Hematopoietic multipotent progenitor cell treated with erythropoietin and hydrocortisone succinate and interleukin-3 and kit ligand, for 8 days (in vitro differentiated cells): Measurements from ENCODE around the gene DNAJC25.
"Not testable (repeated sequence)": the region's sequence is repeated elsewhere in the genome, so short reads cannot be mapped to it uniquely, and the experiment has no call there.

Experiments
- DNase-seq: peaks from one replicate; pipeline ENCODE4 v3.0.0-alpha.2; 2015

Gene DNAJC25

DNA sequence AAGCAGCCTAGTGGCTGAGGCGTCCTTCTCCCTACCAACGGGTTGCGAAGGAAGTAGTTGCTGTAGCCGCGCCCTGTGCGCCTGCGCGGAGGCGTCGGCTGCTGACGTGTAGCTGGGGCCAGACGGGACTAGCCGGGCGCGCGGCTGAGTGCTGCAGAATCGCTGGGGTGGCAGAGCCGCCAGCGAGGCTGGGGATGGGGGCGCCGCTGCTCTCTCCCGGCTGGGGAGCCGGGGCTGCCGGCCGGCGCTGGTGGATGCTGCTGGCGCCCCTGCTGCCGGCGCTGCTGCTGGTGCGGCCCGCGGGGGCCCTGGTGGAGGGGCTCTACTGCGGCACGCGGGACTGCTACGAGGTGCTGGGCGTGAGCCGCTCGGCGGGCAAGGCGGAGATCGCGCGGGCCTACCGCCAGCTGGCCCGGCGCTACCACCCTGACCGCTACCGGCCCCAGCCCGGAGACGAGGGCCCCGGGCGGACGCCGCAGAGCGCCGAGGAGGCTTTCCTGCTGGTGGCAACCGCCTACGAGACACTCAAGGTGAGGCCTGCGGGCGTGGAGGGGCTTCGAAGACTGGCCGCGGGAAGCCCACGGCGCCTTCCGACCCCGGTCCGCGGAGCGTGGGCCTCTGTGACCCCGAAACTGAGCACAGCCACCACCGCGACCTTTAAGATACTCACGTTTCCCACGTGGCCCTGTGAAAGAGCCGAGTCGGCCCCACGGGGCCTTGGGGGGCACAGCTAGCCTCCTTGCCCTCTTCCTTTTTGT lies at the start of gene DNAJC25:
Gene DNAJC25 (plus strand): TSS at position 121 of the 758 bp plus-strand sequence. CDS start 74 bp downstream, at position 195.
- DNase-seq: peak; percentile 98

DNA sequence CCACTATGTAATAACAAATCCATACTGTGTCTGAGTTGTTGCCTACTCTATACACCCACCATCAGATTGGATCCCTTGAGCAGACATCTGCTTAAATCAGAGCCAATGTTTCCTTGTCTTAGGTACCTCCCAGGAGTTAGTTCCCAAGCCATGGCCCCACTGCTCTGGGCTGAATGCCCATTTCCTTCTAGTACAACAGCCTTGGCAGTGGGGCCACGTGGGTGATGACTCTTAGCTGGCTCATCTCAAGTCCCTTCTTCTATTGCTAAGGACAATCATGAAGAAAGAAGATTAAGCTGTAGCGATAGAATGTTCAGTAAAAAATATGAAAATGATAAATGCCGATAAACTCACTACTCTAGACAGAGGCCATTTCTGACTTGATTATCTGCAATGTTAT lies 48.2 kb upstream of the DNAJC25 start:
- DNase-seq: no peak

DNA sequence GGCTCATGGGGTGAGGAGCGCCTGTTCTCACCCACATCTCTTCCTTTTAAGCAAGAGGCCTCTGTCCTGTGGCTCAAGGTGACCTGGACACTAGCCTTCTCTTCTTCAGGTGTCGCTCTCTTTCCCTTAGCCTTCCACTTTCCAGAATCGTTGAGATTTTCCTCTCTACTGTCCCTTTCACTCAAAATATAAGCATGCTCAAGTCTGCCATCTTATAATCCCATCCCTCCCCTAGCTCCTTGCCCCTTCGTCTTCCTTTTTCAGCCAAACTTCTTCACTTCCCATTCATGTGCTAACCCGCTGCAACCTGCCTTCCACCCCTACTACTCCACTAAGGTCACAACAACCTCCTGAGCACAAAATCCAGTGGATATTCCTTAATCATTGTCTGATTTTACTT lies 44.8 kb upstream of the DNAJC25 start:
- DNase-seq: no peak

DNA sequence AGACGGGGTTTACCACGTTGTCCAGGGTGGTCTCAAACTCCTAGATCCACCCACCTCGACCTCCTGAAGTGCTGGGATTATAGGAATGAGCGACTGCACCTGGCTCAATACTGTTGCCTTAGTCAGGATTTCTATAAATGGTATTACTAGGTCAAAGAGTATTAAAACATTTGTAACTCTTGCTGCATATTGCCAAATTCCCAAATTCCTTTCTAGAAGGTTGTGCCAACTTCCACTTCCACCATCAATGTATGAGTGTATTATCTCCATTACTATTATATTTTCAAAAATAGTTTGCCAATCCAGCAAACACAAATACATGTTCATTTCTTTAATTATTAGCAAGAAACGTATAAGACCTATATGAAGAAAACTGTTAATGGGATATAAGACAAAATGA lies 42.3 kb upstream of the DNAJC25 start:
- no peak for DNase-seq

DNA sequence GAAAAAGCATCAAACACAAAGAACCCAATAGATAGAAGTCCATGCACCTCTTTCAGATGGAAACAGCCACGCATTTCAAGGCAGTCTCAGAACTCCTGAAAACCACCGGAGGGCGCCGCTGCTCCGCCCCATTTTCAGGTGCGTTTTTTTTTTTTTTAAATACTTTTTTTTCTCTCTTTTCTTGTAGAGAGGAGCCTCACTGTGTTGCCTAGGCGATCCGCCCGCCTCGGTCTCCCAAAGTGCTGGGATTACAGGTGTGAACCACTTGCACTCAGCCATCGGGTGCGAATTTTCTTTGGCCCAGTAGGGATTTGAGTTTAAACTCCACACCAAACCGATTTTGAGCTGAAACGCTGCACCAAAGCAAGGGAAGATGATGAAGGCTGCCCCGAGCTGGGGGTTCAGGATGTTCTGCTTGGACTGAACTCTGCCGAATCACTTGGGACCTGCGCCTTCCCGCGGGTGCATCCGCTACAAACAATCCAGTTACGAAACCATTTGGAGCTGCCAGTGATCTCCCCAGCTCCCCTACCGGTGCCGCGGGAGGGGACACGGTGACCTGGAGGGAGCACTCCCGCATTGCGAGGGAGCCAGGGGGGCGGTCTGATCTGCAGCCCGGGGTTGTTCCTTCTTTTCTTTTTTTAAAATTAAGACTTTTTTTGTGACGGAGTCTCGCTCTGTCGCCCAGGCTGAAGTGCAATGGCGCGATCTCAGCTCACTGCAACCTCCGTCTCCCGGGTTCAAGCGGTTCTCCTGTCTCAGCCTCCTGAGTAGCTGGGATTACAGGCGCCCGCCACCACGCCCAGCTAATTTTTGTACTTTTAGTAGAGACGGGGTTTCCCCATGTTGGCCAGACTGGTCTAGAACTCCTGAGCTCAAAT lies 33.0 kb upstream of the DNAJC25 start:
- peak; percentile 72 for DNase-seq

DNA sequence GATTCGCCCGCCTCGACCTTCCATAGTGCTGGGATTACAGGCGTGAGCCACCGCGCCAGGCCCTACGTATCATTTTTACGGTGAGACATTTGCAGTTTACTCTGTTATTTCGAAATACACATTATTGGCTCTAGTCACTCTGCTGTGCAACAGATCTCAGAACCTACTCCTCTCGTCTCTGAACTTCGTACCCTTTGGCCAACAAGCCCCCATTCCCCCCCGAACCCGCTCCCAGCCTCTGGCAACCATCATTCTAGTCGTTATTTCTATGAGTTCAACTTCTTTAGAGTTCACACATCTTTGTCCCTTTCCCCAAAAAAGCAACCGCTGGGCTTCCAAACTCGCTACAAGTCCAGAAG lies 32.4 kb upstream of the DNAJC25 start:
- peak; percentile 6 for DNase-seq

DNA sequence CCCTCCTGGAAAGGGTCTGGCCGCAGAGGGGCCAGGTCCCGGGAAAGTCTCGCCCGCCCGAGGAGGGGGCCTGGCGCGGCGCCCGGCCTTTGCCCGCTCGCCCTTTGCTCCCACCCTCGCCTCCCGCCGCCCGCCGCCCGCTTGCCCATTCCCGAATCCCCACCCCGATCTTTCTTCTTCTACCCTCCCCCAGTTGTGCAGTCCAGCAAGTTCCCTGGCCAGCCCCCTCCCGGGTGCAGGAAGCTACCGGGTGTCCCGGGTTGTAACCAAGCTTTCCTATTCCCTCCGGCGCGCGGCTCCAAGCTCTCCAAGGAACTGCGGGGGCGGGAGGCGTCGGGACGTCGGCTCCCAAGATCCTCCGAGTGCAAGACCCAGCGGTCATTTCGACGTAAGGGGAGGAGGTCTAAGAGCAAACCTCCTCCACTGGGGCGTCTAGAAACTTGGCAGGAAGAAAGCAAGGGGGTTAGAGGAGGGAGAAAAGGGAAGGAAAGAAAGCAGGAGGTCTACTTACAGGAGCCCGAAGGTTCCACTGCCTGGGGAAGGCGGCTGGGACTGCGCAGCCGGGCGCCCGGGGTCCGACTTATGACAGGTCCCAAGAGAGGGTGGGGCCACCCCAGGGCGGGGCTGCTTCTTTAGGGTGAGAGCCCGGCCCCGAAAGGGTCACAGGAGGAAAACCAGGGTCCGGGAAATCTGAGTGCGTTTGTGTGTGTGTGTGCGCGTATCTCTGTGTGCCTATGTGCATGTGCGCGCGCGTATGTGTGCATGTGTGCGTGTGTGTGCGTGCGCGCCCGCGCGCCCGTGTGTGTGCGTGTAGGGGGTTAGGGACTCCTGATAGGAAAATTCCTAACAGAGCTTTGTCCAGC lies 31.8 kb upstream of the DNAJC25 start, which contains the start of gene PTGR1:
Gene PTGR1 (minus strand): TSS at position 556 of the 863 bp plus-strand sequence. CDS start 2,225 bp downstream, outside the sequence.
- peak; percentile 57 for DNase-seq

DNA sequence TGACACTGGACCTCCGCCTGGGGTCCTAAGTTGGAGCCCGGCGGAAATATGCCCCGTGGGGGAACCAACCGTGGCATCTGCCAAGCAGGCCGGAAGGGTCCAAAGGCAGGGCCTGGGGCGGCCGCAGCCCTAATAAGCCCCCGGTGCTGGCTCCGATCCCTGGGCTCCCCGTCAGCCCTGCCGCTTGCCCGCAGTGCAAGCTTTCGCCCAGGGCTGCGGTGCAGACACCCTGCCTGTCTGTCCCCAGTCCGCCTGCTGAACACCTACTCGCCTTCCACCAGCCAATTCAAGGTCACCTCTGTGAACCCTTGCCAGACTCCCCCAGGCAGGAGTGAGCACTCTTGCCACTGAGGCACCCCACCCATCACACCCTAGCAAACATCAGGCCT lies 31.2 kb upstream of the DNAJC25 start:
- DNase-seq: no peak

DNA sequence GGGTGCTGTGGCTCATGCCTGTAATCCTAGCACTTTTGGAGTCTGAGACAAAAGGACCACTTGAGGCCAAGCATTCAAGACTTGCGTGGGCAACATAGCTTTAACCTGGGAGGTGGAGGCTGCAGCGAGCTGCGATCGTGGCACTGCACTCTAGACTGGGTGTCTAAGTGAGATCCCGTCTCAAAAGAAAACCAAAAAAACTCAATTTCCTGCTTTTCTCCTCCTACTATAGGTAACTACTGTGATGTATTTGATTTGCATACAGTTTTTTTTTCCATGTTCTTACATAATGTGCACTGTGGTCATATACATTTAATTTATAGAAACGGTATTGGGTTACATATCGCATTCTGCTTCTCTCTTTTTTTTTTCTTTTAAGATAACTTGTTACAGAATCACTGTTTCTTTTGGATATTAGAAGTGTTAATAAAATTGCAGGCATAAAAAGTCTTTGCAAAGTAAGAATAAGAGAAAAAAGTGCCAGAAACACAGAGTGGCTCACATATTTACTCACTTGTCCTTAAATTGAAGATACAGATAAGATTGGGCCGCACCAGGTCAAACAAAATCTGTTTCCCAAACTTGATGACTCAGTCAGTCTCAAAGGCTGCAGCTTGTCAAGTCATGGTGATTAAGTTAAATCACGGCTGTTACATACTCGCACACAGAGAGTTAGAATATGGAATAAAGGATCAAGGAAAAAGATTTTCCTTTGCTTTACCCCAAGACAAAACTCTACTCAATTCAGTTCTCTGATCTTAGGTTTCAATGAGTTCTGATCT lies 29.7 kb upstream of the DNAJC25 start:
- no peak for DNase-seq

DNA sequence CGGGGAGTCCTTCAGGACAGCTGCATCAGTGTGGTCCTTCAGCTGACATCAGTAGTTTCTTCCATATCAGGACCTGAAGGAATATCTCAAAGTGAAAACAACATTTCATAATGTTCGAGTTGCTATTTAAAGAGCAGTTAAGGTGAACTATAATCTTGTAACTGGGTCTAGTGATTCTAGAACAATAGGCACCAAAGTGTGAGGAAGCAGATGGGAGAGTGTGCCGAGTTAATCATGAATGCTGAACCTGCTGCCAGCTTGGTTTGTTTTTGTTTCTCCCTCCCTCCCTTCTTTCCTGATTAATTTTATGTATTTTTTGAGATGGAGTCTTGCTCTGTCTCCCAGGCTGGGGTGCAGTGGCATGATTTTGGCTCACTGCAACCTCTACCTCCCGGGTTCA lies 28.1 kb upstream of the DNAJC25 start:
- DNase-seq: no peak

DNA sequence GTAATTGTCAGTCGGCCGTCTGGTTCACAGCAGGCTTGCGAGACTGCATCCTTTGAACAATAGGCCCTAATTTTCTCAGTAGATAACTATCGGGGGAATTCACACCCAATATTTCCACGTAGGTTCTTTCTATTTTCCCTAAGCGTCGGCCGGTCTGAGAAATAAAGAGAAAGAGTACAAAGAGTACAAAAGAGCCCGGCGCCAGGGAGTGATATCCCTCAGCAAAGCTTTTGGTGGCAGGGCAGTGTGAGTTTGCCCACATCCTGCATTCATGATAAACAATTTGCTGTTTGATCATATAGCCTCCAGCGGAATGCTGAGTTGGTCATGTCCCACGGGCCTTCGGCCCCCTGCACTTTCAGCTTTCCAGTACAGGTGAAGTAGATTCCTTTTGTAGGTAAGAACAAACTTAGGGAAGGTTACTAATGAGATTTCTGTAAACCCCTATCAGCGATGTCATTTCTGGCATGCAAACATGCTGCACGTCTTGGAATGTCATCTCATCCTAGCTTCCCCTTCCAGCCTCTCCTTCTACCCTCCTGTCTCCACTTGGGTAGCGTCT lies 27.0 kb upstream of the DNAJC25 start:
- DNase-seq: no peak

DNA sequence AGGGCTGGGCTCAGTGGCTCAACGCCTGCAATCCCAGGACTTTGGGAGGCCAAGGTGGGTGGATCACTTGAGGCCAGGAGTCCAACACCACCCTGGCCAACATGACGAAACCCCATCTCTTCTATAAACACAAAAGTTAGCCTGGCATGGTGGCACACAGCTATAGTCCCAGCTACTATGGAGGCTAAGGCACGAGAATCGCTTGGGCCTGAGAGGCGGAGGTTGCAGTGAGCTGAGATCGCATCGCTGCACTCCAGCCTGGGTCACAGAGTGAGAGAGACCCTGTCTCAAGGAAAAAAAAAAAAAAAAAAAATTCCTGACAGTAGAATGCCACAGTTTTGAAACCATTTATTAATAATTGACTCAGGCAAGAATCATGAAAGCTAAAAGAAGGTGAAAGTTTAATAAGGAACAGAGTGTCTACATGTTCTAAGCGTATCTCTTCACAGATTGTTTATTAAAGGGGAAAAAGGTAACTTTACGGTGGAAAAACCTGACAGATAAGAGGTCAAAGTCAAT lies 26.0 kb upstream of the DNAJC25 start:
- no peak for DNase-seq

DNA sequence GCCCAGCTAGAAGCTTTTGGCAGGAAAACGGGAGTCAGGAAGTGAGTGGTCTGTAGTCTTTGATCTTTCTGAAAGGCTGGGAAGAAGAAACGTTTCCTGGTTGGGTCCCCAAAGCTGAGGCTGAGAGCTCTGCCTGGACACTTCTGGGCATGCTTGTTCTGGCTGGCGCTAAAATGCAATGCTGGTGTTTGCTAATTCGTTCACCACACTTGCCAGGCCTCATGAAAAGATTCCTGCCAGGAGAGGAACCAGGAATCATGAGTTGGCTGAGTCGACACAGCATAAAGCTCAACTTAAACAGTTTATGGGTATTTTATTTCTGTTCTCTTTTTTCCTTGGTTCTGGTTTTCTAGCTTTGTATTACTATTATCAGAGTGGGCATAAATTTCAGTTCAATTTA lies 21.0 kb upstream of the DNAJC25 start:
- no peak for DNase-seq

DNA sequence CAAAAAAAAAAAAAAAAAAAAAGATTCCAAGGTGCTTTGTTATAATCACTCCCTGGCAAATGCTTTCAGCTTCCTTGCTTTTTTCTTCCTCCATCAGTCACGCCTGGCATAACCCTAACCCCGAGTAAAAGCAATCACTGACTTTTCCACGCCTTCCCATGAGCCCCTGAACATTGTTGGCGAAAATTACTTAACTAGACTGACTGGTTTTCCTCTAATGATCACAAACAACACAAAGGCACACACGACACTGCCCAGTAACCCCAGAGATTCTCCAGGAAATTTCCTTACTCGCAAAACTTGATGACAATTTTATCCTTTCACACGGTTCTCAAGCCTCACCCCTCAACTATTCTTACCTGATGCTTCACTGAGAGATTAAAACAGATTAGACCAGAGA lies 20.3 kb upstream of the DNAJC25 start:
- DNase-seq: no peak

DNA sequence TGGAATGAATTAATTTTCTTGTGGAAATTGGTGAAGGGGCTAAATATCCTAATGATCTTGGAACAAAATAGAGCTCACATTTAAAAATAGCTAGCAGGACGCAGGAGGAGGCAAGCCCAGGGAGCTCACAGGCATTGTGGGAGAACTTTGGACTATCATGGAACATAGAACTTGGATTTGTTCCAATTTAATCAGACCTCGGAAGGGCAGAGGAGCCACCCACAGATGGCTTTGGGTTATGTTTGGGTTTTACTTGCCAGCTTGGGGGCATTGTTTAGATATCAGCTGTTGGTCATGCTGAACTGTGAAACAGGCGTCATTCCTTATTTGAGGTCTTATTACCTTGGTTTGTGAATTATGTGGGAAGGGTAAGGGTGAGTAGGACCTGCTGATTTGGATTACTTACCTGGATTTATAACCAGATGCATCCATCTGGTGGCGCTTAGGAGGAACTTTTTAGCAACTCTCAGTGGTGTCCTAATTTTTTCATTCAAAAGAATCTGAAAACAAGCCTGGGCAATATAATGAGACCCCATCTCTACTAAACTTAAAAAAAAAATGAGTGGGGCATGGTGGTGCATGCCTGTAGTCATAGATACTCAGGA lies 17.6 kb upstream of the DNAJC25 start:
- DNase-seq: no peak

DNA sequence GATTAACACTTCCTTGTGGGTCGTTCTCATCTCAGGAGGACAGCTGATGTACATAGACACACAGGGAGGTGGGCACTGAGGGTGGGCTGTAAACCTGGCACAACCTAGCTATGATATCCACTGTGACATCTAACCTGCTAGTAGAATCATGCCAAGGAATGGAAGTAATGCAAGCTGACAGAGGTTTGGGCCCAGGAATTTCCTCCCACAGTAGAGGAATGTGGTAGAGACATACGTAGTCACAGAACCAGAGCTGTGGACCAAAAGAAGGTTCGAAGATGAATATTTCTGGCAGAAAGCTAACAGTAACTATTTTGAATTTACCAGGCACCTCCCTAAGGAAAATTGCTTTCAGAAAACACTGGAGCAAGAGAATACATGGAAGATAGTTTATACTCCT lies 15.2 kb upstream of the DNAJC25 start:
- DNase-seq: no peak

DNA sequence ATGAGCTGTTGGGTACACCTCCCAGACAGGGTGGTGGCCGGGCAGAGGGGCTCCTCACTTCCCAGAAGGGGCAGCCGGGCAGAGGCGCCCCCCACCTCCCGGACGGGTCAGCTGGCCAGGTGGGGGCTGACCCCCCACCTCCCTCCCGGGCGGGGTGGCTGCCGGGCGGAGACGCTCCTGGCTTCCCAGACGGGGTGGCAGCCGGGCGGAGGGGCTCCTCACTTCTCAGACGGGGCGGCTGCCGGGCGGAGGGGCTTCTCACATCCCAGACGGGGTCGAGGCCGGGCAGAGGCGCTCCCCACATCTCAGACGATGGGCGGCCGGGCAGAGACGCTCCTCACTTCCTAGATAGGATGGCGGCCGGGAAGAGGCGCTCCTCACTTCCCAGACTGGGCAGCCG lies 13.8 kb upstream of the DNAJC25 start:
- DNase-seq: not testable (repeated sequence)

DNA sequence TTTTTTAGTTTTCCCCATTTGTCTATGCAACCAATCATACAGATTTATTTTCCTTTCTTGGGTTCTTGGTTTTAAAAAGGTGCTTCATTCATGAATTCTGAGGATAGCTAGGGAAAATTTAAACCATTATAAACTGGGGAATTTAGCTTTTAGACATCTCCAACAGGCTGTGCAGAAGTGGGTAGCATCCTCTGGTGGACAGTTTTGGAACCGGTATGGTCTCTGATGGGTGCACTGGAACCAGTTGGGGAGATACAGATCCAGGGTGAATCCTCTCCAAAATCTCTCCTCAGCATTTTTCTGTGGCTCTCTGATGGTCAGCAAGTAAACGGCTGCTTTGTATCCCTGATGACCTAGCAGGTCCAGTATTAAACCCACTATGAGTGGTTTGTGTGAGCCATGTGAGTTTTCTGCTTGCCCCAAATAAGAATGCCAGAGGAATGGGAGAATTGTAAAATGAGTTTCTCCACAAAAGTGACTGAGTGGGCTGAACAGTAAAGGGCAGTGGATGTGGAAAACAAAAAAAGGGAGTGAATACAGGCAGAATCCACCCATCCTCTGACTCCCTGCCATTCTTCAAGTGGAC lies 9.1 kb upstream of the DNAJC25 start:
- DNase-seq: no peak

DNA sequence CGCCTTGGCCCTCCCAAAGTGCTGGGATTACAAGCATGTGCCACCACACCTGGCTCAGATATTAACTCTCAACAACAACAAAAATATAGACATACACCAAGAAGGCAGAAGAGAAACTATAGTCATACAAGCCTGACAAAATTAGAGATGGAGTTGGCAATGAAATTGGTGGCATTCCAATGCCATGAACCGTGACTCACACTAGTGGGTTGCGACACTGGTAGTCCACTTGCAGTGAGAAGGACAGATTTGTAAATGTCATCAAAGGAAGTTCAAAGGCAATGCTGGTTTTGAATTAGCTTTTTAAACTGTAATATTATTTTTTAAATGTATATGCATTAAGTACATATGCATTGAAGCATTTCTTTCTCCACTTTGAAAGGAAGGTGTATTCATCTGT lies 8.5 kb upstream of the DNAJC25 start:
- no peak for DNase-seq

DNA sequence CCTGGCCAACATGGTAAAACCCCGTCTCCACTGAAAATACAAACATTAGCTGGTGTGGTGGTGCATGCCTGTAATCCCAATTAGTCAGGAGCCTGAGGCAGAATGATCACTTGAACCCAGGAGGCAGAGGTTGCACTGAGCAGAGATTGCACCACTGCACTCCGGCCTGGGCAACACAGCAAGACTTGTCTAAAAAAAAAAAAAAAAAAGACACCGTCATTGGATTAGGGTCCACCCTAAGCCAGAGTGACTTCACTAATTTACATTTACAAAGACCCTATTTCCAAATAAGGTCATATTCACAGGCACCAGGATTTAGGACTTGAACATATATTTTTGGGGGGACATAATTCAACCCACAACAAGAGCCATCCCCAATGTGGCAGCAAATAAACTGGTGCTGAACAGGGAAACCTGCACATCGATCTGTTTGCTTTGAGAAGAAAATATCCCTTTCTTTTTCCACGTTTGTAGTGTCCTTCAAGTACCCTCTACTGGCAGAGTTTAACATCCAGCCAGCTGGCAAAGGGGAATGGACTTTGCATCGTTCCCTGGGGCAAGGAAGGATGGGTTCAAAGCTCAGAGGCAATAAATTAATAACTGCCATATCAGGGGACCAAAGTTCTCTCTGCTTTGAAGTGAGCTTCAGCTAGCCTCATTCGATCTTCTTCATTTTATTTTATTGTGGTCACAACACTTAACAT lies 3.7 kb upstream of the DNAJC25 start:
- no peak for DNase-seq
